OCI-M1 (cell line): Measurements from ENCODE around the gene USP36.
"Not testable (repeated sequence)": the region's sequence is repeated elsewhere in the genome, so short reads cannot be mapped to it uniquely, and the experiment has no call there.

ENCODE experiments used
- DNase-seq: peaks from one replicate; lab custom pipeline; 2025; lab: John Stamatoyannopoulos, UW

Gene USP36

DNA sequence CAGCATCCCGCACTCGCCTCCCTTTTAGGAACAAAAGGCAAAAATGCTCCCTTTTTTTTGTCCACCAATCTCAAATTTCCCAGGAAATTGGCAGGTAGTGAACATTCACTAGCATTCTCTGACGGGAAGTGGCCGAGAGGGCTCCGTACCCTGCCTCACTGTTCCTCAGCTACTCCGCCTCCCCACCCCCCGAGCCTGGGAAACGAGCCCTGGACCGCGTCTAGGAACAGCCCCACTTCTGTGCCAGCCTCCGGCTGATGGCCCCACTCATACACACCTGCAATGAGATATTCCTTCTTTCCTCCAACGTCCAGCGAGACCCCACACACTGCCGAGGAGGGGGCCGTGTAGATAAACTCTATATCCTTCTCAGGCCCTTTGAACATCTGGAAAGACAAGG, 30.0 kb upstream of the USP36 start:
- DNase-seq, result no peak

GRCh38 chr17:78868391-78868790, 27.8 kb upstream of the USP36 start:
- DNase-seq, result no peak

GRCh38 chr17:78867046-78867445, 26.4 kb upstream of the USP36 start:
- not testable (repeated sequence) for DNase-seq

GRCh38 chr17:78865682-78866390, 25.2 kb upstream of the USP36 start:
- peak; percentile 83 for DNase-seq

- no peak for DNase-seq
These were observed 23.5 kb upstream of the USP36 start for GRCh38 chr17:78864117-78864516.

- peak; percentile 74 for DNase-seq
These were observed 21.7 kb upstream of the USP36 start for GRCh38 chr17:78862073-78863023.

- no peak for DNase-seq
These were observed 20.6 kb upstream of the USP36 start for GRCh38 chr17:78861229-78861628.

DNA sequence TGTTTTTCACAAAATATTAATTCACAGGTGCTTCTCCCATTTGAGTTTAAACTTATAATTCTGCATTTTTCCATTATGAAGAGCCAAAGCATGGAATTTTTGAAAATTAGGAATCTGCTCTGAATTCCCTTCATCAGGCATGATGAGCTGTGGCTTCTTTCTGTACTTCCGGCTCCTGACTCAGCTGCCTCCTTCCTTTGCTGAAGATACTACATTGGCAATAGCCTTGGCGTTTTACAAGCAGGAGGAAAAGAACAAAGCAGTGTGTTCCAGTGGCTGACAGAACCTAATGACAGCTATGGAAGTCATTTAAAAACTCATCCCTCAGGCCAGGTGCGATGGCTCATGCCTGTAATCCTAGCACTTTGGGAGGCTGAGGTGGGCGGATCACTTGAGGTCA, 18.4 kb upstream of the USP36 start:
- DNase-seq, result no peak

DNA sequence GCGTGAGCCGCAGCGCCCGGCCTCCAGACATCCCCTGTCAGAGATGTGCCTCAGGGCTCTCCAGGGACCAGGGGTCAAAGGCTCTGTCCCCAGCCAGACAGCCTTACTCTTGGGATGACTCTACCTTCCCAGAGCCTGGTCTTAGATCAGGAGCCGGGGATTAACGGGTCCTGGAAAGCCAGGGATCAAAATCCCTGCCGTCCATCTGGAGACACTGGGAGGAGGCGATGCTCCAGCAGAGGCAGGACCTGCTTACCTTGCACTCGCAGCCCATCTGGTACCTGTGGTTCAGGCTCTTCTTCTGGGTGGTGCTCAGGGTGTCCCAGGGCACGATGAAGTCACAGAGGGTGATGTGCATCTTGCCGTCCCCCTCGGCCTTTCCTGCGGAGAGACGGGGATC, 16.7 kb upstream of the USP36 start:
- no peak for DNase-seq

- DNase-seq, result no peak
These were observed 15.0 kb upstream of the USP36 start for GRCh38 chr17:78855561-78856165.

- no peak for DNase-seq
These were observed 13.9 kb upstream of the USP36 start for GRCh38 chr17:78854508-78854907.

- DNase-seq, result peak; percentile 34
These were observed 13.3 kb upstream of the USP36 start for GRCh38 chr17:78853926-78854394.

- peak; percentile 18 for DNase-seq
These were observed 12.1 kb upstream of the USP36 start for GRCh38 chr17:78852709-78853121.

DNA sequence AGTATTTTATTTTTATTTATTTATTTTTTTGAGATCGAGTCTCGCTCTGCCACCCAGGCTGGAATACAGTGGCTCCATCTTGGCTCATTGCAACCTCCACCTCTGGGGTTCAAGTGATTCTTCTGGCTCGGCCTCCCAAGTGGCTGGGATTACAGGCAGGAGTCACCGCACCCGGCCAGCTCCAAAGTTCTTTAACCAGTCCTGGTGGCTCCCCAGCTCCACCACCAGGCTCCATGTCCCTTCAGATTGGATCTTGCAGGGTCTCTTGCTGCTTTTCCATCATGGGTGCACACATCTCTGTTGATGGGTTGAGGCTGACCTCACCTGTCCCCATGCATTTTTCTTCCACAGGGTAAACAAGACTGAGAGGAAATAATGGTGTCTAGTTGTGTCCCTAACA, 8.4 kb upstream of the USP36 start:
- DNase-seq, result no peak

DNA sequence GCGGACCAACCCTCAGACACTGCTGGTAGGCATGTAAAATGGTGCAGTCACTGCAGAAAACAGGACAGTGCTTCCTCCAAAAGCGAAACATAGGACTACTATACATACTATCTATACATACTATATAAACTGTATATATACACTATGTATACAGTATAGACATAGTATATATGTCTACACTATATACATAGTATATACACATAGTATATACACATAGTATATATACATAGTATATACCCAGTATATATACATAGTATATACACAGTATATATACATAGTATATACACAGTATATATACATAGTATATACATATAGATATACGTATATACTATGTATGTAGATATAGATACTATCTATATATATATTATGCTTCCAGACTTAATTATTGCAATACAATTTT, 6.4 kb upstream of the USP36 start:
- no peak for DNase-seq

GRCh38 chr17:78844301-78845005, 3.8 kb upstream of the USP36 start:
- no peak for DNase-seq

DNA sequence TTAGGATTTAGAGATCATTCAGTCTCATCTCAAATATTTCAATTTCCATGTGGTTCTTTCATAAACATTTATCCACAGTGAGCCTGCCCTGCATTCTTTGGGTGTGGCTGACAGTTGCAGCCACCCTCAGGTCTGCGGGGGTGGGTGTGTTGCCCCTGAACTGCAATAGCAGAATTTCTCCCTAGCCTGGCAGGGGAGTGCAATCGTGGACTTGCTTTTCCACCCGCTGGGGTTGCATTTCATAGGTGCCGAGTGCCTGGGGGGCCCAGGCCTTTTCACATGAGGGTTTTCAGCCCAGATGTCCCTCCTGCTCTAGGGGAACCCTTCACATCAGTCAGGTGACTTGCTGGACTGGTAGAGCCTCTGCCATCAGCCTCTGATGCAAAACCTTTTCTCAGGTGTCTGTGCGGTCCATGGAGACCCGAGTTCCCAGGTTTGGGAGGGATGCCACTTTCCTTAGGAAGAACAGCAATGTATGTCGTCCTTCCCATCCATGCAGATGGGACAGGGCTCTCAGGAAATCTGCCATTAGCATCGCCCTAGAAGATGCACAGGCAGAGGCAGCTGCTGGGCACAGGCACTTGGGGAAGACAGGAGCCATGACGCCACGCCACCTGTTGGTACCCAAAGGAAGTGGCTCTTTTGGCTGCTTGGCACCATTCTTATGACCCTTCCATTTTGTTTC, 2.4 kb upstream of the USP36 start:
- DNase-seq, result peak; percentile 65

- no peak for DNase-seq
These were observed 159 bp downstream of the USP36 start for GRCh38 chr17:78840530-78840779.

- peak; percentile 49 for DNase-seq
These were observed 668 bp downstream of the USP36 start for GRCh38 chr17:78839762-78840529.

DNA sequence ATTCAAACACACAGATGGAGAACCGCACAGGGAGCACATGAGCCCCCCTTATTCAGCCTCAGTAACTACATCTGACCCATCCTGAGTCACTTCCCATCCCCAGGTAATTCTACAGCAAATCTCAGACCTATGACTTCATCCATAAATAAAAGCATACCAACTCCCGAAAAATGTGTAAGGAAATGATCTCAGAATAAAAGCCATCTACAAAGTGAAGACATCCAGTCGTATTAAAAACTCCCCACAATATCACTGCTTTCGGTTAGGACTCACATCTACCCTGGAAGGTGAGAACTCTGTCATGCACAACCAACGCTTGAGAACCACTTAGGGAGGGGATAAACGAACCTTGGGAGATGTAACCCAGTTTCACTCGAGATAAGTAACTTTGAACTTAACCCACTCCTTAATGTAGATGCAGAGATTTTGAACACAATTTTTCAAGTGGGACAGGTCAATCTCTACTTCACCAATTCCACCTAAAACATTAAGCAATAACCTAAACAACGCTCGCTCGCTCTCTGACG, 1.3 kb downstream of the USP36 start:
- peak; percentile 54 for DNase-seq

DNA sequence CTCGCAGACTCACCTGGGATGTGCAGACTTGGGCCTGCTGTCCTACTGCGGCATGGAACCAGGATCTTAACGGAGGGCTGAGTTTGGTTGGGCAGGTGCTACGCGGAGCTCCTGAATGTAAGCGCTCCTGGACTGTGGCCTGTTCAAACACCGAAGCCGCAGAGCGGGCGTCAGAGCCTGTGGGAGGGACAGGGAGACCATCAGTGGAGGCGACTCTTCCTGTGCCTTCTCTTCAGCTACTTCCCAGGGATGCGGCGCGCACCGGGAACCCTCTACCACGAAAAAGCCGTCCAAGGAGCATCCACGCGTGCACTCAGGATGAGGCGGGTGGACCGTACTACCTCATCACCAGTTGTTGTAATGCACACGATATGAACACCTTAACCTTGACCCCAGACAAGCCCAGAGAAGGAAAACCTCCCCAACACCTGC, 2.0 kb downstream of the USP36 start:
- no peak for DNase-seq
